ENCODE data around the gene SSBP4. TPM values are rescaled to one million over a fixed set of nuclear protein-coding genes. Genes with fewer than 3 reads are reported as not detected.
A peak's percentile ranks its signal among the peaks of the same experiment; 100 is the strongest.

The SSBP4 gene
- total and polyA plus RNA-seq, 2 donors (not counting 1 experiment from before 2014, with no cell fraction given), result 37.0 to 64.2 TPM

DNA sequence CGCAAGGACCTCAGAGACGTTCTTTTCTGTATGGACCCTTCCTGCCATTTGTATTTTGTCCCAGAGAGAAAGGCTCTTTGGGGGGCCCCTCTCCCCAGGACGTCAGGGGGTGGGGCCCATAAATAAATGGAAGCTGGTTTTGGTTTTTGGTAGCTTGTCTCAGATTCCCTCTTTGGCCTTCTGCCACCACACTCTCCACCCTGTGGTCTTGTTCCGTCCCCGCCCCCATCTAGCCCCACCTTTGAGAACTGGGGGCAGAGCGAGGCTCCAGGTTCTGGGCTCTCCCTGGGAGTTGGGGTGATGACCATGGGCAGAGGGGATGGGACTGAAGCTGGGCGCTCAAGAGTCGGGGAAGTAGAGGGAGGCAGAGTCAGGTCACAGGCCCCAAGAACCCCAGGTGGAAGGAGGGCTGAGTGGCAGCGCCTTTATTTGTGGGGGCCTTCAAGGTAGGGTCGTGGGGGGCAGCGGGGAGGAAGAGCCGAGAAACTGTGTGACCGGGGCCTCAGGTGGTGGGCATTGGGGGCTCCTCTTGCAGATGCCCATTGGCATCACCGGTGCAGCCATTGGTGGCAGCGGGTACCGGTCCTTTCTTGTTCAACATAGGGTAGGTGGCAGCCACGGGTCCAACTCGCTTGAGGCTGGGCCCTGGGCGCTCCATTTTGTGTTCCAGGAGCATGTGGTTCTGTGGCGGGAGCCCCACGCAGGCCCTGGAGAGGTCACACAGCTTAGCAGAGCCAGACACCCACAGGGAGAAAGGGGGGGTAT is 15.4 kb downstream of the SSBP4 start:
- ChIA-PET POLR2A (interaction anchor here (0.6 to 0.8 kb wide), 2 partner anchors 19 to 888 kb away, joined by 4 to 6 read pairs; no protein-coding TSS in a partner anchor), CTCF (interaction anchor here (1.0 to 3.4 kb wide), 2 partner anchors 15 to 16 kb away, joined by 3 to 13 read pairs; partner anchors contain the start of gene SSBP4)
- H3K4me1 Mint-ChIP-seq, result peaks cover 37% of the 10 kb centered on the region
- Histone ChIP-seq H3K9ac (ENCODE audit: low read length) (peak overlapping the region; percentile 49), H3K36me3 (replicated peaks in 1 of 2; ENCODE audit: control extremely low read depth in 1 of 2, control insufficient read depth in 1 of 2, extremely low read depth in 1 of 2, insufficient read depth in 2 of 2, low read length in 1 of 2) (no peaks in the 10 kb centered on the region), H3K4me1 (ENCODE audit: control insufficient read depth in 2 of 2, insufficient read depth in 2 of 2, low read length in 2 of 2) (peaks cover 34 to 56% of the 10 kb centered on the region in 2 donors), H3K79me2 (ENCODE audit: control insufficient read depth, insufficient read depth, low read length) (peaks cover 10% of the 10 kb centered on the region), H3K4me2 (replicated peaks; ENCODE audit: low read depth, low read length, poor library complexity, severe bottlenecking) (peak overlapping the region; percentile 98), H3K9me3 (ENCODE audit: control extremely low read depth in 1 of 3, control insufficient read depth in 2 of 3, insufficient read depth in 1 of 3, low read length in 2 of 3) (no peaks in the 10 kb centered on the region), H3K27me3 (replicated peaks in 1 of 4; ENCODE audit: control extremely low read depth in 1 of 4, control insufficient read depth in 3 of 4, insufficient read depth in 4 of 4, low read length in 3 of 4) (no peaks in the 10 kb centered on the region), H2AFZ (ENCODE audit: insufficient read depth, low read depth, low read length, poor library complexity, severe bottlenecking) (no peak overlapping the region), H3K4me3 (ENCODE audit: control extremely low read depth in 1 of 5, extremely low read depth in 1 of 5, insufficient read depth in 1 of 5, low read depth in 2 of 5, low read length in 4 of 5) (peak overlapping the region in 2 of 5 experiments; percentile 78 to 83), H3K27ac (ENCODE audit: low read length in 2 of 2) (no peak overlapping the region), H4K20me1 (ENCODE audit: control insufficient read depth, insufficient read depth, low read length, poor library complexity, severe bottlenecking) (peaks cover 28% of the 10 kb centered on the region)
- no peaks in the 10 kb centered on the region for H3K27me3 Mint-ChIP-seq
- DNase-seq (peak; percentile 43), ATAC-seq (ENCODE audit: low read depth) (no peak)
- no peaks in the 10 kb centered on the region for H3K9me3 Mint-ChIP-seq (ENCODE audit: insufficient read depth)
- intact Hi-C loops (cut with micrococcal nuclease), result no loop called here
- TF ChIP-seq, protein P1, sequence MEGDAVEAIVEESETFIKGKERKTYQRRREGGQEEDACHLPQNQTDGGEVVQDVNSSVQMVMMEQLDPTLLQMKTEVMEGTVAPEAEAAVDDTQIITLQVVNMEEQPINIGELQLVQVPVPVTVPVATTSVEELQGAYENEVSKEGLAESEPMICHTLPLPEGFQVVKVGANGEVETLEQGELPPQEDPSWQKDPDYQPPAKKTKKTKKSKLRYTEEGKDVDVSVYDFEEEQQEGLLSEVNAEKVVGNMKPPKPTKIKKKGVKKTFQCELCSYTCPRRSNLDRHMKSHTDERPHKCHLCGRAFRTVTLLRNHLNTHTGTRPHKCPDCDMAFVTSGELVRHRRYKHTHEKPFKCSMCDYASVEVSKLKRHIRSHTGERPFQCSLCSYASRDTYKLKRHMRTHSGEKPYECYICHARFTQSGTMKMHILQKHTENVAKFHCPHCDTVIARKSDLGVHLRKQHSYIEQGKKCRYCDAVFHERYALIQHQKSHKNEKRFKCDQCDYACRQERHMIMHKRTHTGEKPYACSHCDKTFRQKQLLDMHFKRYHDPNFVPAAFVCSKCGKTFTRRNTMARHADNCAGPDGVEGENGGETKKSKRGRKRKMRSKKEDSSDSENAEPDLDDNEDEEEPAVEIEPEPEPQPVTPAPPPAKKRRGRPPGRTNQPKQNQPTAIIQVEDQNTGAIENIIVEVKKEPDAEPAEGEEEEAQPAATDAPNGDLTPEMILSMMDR (IDR thresholded peaks at IDR 0.05), result no peak
- no peak for TF ChIP-seq EZH2 (IDR thresholded peaks at IDR 0.05; ENCODE audit: borderline replicate concordance, insufficient read depth, low read depth, low read length, poor library complexity, severe bottlenecking)
- H3K27ac Mint-ChIP-seq, result peak overlapping the region; percentile 59
- WGBS (ENCODE audit: insufficient coverage), result 94% methylated on average over 15 of the region's 21 CpGs
- H3K4me3 Mint-ChIP-seq, result peak overlapping the region; percentile 80
